CD4-positive, alpha-beta T cell treated with Interleukin-21 for 1 hour (primary cell): ENCODE measurements around the gene IGSF9B.

Experiments
- DNase-seq: peaks from one replicate; pipeline ENCODE4 v3.0.0-alpha.2; 2020

IGSF9B gene

GRCh38 chr11:133896642-133897330 lies 60.0 kb downstream of the IGSF9B start:
- no peak for DNase-seq

- DNase-seq = no peak
Measured at GRCh38 chr11:133896028-133896427, 60.7 kb downstream of the IGSF9B start.

- DNase-seq = no peak
Measured at GRCh38 chr11:133895551-133895950, 61.2 kb downstream of the IGSF9B start.

GRCh38 chr11:133895061-133895479 lies 61.7 kb downstream of the IGSF9B start:
- no peak for DNase-seq

- DNase-seq = no peak
Measured at GRCh38 chr11:133893381-133893780, 63.4 kb downstream of the IGSF9B start.

- no peak for DNase-seq
Measured at GRCh38 chr11:133892584-133893380, 64.0 kb downstream of the IGSF9B start.

- no peak for DNase-seq
Measured at GRCh38 chr11:133892126-133892525, 64.6 kb downstream of the IGSF9B start.

- no peak for DNase-seq
Measured at GRCh38 chr11:133889893-133890292, 66.9 kb downstream of the IGSF9B start.

- no peak for DNase-seq
Measured at GRCh38 chr11:133889188-133889587, 67.6 kb downstream of the IGSF9B start.

- no peak for DNase-seq
Measured at GRCh38 chr11:133887692-133888332, 69.0 kb downstream of the IGSF9B start.

- DNase-seq = no peak
Measured at GRCh38 chr11:133886029-133886428, 70.7 kb downstream of the IGSF9B start.

GRCh38 chr11:133872160-133872559 lies 84.6 kb downstream of the IGSF9B start:
- no peak for DNase-seq

GRCh38 chr11:133867456-133867855 lies 89.3 kb downstream of the IGSF9B start:
- DNase-seq = no peak

GRCh38 chr11:133865466-133865865 lies 91.3 kb downstream of the IGSF9B start:
- no peak for DNase-seq

- no peak for DNase-seq
Measured at GRCh38 chr11:133864756-133865155, 92.0 kb downstream of the IGSF9B start.

GRCh38 chr11:133860151-133860550 lies 96.6 kb downstream of the IGSF9B start:
- DNase-seq = no peak
